GM23248 (cell line): ENCODE measurements around the gene SDHB.

ENCODE experiments used
- EZH2 ChIP-seq: fragments of 200-600 bp; sonication (generic); IDR thresholded peaks from 2 replicates; pipeline ENCODE4 v1.6.1; 2018; ENCODE audit warnings: antibody characterized with exemption, mild to moderate bottlenecking; ENCODE audit not compliant: insufficient read depth, poor library complexity, severe bottlenecking
- EZH2phosphoT487 ChIP-seq: fragments of 200-600 bp; sonication (generic); IDR thresholded peaks from 2 replicates; pipeline ENCODE4 v1.6.1; 2018; ENCODE audit warnings: antibody characterized with exemption, moderate library complexity, mild to moderate bottlenecking, low read depth; ENCODE audit not compliant: insufficient read depth

DNA sequence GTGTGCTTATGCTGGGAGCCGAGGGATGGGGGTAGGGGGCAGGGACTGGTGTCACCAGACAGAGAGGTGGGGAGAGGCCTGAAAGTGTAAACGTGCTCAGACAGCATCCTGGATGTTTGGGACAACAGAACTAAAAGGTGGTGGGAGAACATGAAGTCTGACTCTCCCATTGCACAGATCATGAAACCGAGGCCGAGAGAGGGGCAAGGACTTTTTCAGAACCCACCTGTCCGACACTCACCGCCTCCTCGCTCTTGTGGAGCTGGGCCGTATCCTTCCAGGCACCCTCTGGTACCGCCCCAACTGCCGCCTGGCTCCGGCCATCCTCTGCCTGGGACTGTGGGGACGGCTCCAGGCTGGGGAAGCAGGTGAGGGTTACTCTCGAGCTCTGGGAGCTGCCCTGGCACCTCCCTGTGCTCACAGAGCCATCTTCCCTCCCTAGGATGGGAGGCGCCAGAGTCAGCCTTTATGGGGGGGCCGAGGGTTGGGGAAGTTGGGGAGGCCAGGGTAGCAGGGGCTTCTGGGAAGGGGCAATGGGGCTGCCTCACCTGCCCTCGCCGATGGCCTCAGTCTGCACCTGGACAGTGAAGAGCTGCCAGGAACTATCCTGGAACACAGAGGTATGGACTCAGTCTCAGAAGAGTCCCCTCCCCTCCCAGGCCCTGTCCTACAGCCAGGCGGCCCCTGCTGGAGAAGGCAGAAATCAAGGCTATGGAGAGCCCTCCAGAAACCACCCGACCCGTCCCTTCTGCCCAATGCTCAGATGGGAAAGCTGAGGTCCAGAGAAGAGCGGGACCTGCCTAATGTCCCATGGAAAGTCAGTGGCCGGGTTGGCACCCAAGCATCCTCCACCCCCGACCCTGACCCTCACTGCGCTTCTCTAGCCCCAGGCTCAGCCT lies 49.1 kb downstream of the SDHB start:
- no peak for TF ChIP-seq EZH2phosphoT487
- TF ChIP-seq EZH2 = no peak
